Smooth muscle cell (in vitro differentiated cells): ENCODE measurements around the gene RAMP1. TPM values are rescaled to one million over a fixed set of nuclear protein-coding genes. Genes with fewer than 3 reads are reported as not detected.

Experiments used
- DNase-seq: peaks from one replicate; lab custom pipeline; 2025; ENCODE audit not compliant: unreplicated experiment; lab: John Stamatoyannopoulos, UW
- H2AFZ ChIP-seq: fragments of 200-600 bp; sonication (generic); 2 replicates; pipeline ENCODE4 v1.6.0; 2016; ENCODE audit warnings: antibody characterized with exemption, low read depth, mild to moderate bottlenecking
- H3F3A ChIP-seq: fragments of 200-600 bp; sonication (generic); 2 replicates; pipeline ENCODE4 v1.6.0; 2017; ENCODE audit warnings: antibody characterized with exemption, low read depth
- H3K27ac ChIP-seq: fragments of 200-600 bp; sonication (generic); 2 replicates; pipeline ENCODE4 v1.5.1; 2016; ENCODE audit warnings: low read depth, mild to moderate bottlenecking
- H3K27me3 ChIP-seq: fragments of 200-600 bp; sonication (generic); 2 replicates; pipeline ENCODE4 v1.6.1; 2016; ENCODE audit warnings: low read depth, mild to moderate bottlenecking
- H3K36me3 ChIP-seq: fragments of 200-600 bp; sonication (generic); 2 replicates; pipeline ENCODE4 v1.5.1; 2016; ENCODE audit warnings: low read depth
- H3K4me1 ChIP-seq: fragments of 200-600 bp; sonication (generic); 2 replicates; pipeline ENCODE4 v1.5.1; 2016; ENCODE audit warnings: low read depth
- H3K4me2 ChIP-seq: fragments of 200-600 bp; sonication (generic); 2 replicates; pipeline ENCODE4 v1.6.0; 2016; ENCODE audit warnings: mild to moderate bottlenecking
- H3K4me3 ChIP-seq: fragments of 200-600 bp; sonication (generic); 2 replicates; pipeline ENCODE4 v1.5.1; 2016; ENCODE audit warnings: mild to moderate bottlenecking
- H3K79me2 ChIP-seq: fragments of 200-600 bp; sonication (generic); 2 replicates; pipeline ENCODE4 v1.6.0; 2016; ENCODE audit warnings: low read depth, mild to moderate bottlenecking
- H3K9ac ChIP-seq: fragments of 200-600 bp; sonication (generic); 2 replicates; pipeline ENCODE4 v1.6.0; 2016; ENCODE audit warnings: low read depth
- H3K9me3 ChIP-seq: fragments of 200-600 bp; sonication (generic); replicated peaks from 2 replicates; pipeline ENCODE4 v1.5.1; 2016; ENCODE audit warnings: low read depth
- H4K20me1 ChIP-seq: fragments of 200-600 bp; sonication (generic); 2 replicates; pipeline ENCODE4 v1.6.0; 2016; ENCODE audit warnings: low read depth
- CTCF ChIP-seq: fragments of 200-600 bp; sonication (generic); IDR thresholded peaks from 2 replicates; pipeline ENCODE4 v1.5.1; 2017; ENCODE audit warnings: borderline replicate concordance, mild to moderate bottlenecking, antibody characterized with exemption; ENCODE audit not compliant: insufficient read depth, poor library complexity, severe bottlenecking
- WGBS: methylation state at CpG from one replicate; pipeline ENCODE4 v1.1.7; 2016; ENCODE audit warnings: low lambda C conversion rate; 5-methylcytosine and 5-hydroxymethylcytosine counted together
- polyA plus RNA-seq: library from polyadenylated mRNA; unstranded; fragments of >200 nt; fragmentation: Nextera tagmentation; extraction: Ambion mirVana; gene quantifications from 2 replicates; pipeline ENCODE4 v1.2.1, GENCODE V29; 2016
- total RNA-seq: library from RNA; depleted of rRNA; stranded (reverse); fragments of >200 nt; gene quantifications from 2 replicates; pipeline ENCODE4 v1.2.3, GENCODE V29; 2014

RAMP1 gene
- total and polyA plus RNA-seq, 2 experiments from 2014 or later: 24.0 to 70.8 TPM

DNA sequence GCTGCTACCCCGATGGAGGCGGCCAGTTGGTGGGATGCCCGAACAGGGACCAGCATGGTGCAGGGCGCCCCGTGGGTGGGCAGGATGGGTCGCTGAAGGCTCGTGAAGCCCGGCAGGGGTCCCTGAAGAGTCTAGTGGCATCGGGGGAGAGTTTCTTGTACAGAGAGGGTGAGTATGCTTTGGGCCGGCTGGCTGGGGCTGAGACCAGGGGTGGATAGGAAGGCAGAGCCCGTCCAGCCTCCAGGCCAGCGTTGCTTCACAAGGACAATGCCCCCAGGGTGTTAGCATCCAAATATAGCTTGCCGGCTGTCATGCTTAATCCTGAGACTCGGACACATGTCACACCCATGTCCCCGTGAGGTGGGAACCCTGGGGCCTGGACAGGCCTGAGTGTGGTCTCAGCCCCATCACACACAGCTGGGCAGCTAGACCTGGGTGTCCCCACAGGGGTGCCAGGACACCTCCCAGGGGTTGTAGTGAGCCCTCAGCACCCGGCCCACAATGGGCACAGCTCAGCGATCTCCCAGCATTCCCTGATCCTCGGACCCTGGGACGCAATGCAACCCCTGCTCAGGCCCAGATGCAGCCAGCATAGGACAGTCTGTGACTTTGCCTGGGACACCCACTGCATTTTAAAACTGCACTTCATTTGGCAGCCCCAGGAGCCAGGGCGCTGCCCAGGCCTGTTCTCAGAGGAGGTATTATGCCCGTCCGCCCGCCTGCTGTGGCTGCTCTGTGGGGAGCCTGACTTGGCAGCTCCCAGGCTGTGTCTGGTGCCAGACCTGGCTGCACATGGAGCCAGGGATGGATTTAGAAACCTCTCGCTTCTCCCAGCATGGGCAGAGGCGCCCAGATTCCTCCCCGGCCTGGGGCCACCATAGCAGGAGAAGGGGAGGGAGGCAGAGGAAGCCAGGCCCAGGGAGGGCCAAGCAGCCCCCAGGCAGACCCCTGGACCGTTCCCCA is 36.4 kb downstream of the RAMP1 start:
- H4K20me1 ChIP-seq: no peaks in the 10 kb centered on the region
- no peak overlapping the region for H3K27ac ChIP-seq
- H3K9me3 ChIP-seq: no peaks in the 10 kb centered on the region
- no peak overlapping the region for H2AFZ ChIP-seq
- H3K36me3 ChIP-seq: no peaks in the 10 kb centered on the region
- H3K4me2 ChIP-seq: no peak overlapping the region
- no peak overlapping the region for H3K4me3 ChIP-seq
- no peaks in the 10 kb centered on the region for H3K27me3 ChIP-seq
- H3K79me2 ChIP-seq: no peaks in the 10 kb centered on the region
- WGBS: 90% methylated on average over 27 of the region's 27 CpGs
- no peak overlapping the region for H3K9ac ChIP-seq
- H3F3A ChIP-seq: no peaks in the 10 kb centered on the region
- no peak for TF ChIP-seq CTCF
- no peaks in the 10 kb centered on the region for H3K4me1 ChIP-seq
- no peak for DNase-seq

DNA sequence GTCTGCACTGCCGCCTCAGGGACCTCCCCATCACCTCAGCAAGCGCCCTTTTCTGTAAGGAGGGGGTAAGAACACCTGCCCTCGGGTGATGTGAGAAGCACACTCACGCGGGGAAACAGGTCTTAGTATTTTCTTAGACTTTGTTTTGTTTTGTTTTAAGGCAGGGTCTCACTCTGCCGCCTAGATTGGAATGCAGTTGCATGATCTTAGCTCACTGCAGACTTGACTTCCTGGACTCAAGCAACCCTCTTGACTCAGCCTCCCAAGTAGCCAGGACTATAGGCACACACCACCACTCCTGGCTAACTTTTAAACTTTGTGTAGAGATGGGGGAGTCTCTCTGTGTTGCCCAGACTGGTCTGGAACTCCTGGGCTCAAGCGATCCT is 37.1 kb downstream of the RAMP1 start:
- Histone ChIP-seq H3K9me3 (no peaks in the 10 kb centered on the region), H3K27me3 (no peaks in the 10 kb centered on the region), H2AFZ (no peak overlapping the region), H3K79me2 (no peaks in the 10 kb centered on the region), H3K27ac (no peak overlapping the region), H3K4me1 (no peaks in the 10 kb centered on the region), H3K36me3 (no peaks in the 10 kb centered on the region), H3K9ac (no peak overlapping the region), H3K4me2 (no peak overlapping the region), H3F3A (no peaks in the 10 kb centered on the region), H3K4me3 (no peak overlapping the region), H4K20me1 (no peaks in the 10 kb centered on the region)
- WGBS: 79% methylated on average over 7 of the region's 7 CpGs
- TF ChIP-seq CTCF: no peak
- DNase-seq: no peak

GRCh38 chr2:237896956-237897355 is 37.5 kb downstream of the RAMP1 start:
- DNase-seq: no peak
- Histone ChIP-seq H3K4me3 (no peak overlapping the region), H3K4me2 (no peak overlapping the region), H3K4me1 (no peaks in the 10 kb centered on the region), H3K27ac (no peak overlapping the region), H3K27me3 (no peaks in the 10 kb centered on the region), H3F3A (no peaks in the 10 kb centered on the region), H3K36me3 (no peaks in the 10 kb centered on the region), H4K20me1 (no peaks in the 10 kb centered on the region), H2AFZ (no peak overlapping the region), H3K9ac (no peak overlapping the region), H3K9me3 (no peaks in the 10 kb centered on the region), H3K79me2 (no peaks in the 10 kb centered on the region)
- no peak for TF ChIP-seq CTCF
- 97% methylated on average over 10 of the region's 10 CpGs for WGBS

DNA sequence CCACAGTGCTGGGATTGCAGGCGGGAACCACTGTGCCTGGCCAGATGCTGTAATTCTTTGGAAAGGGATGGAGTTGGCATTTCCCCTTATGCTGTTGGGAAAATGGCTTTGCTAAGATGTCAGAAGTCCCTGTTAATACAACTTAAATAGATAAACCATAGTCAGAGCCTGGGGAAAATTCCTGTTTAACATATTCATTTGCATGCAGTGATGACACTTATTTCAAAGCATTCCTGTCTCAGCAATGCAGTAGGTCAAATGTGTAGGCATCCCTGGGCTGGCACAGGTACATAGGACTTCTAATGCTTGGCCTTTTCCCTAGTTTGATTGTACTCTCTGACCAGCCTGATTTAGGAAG is 38.6 kb downstream of the RAMP1 start:
- Histone ChIP-seq H4K20me1 (no peaks in the 10 kb centered on the region), H3K27me3 (no peaks in the 10 kb centered on the region), H3K79me2 (no peaks in the 10 kb centered on the region), H3K4me2 (no peak overlapping the region), H2AFZ (no peak overlapping the region), H3K4me3 (no peak overlapping the region), H3F3A (no peaks in the 10 kb centered on the region), H3K36me3 (no peaks in the 10 kb centered on the region), H3K4me1 (no peaks in the 10 kb centered on the region), H3K27ac (no peak overlapping the region), H3K9me3 (no peaks in the 10 kb centered on the region), H3K9ac (no peak overlapping the region)
- no peak for TF ChIP-seq CTCF
- 90% methylated on average over 1 of the region's 1 CpG for WGBS
- DNase-seq: no peak
